GM18870 (cell line): ENCODE data around the gene ISL2.

Experiments used
- ATAC-seq: cut with Tn5 transposase; IDR thresholded peaks from one replicate; pipeline ENCODE4 v1.9.1; 2021; ENCODE audit warnings: moderate library complexity; ENCODE audit not compliant: unreplicated experiment

The ISL2 gene

GRCh38 chr15:76341366-76342057 is 4.9 kb downstream of the ISL2 start:
- no peak for ATAC-seq

GRCh38 chr15:76342058-76342381 is 5.4 kb downstream of the ISL2 start:
- no peak for ATAC-seq

- ATAC-seq = no peak
Measured at GRCh38 chr15:76342382-76343201, 6.0 kb downstream of the ISL2 start.

GRCh38 chr15:76343313-76343996 is 6.9 kb downstream of the ISL2 start:
- ATAC-seq = no peak

- no peak for ATAC-seq
Measured at GRCh38 chr15:76344893-76345582, 8.5 kb downstream of the ISL2 start.

GRCh38 chr15:76345583-76345879 is 9.0 kb downstream of the ISL2 start:
- ATAC-seq = no peak

GRCh38 chr15:76345880-76346668 is 9.5 kb downstream of the ISL2 start:
- ATAC-seq = no peak

GRCh38 chr15:76346669-76347481 is 10.3 kb downstream of the ISL2 start:
- no peak for ATAC-seq

- ATAC-seq = no peak
Measured at GRCh38 chr15:76347482-76348055, 11.0 kb downstream of the ISL2 start.

- no peak for ATAC-seq
Measured at GRCh38 chr15:76349301-76350070, 12.9 kb downstream of the ISL2 start.

GRCh38 chr15:76353023-76353577 is 16.5 kb downstream of the ISL2 start:
- no peak for ATAC-seq

- ATAC-seq = no peak
Measured at GRCh38 chr15:76353903-76354302, 17.3 kb downstream of the ISL2 start.

- no peak for ATAC-seq
Measured at GRCh38 chr15:76354823-76355440, 18.4 kb downstream of the ISL2 start.

- ATAC-seq = no peak
Measured at GRCh38 chr15:76358453-76358852, 21.9 kb downstream of the ISL2 start.

- ATAC-seq = no peak
Measured at GRCh38 chr15:76359152-76359551, 22.6 kb downstream of the ISL2 start.

GRCh38 chr15:76360416-76360815 is 23.8 kb downstream of the ISL2 start:
- ATAC-seq = no peak

GRCh38 chr15:76363251-76363650 is 26.7 kb downstream of the ISL2 start:
- ATAC-seq = no peak

GRCh38 chr15:76366714-76367113 is 30.1 kb downstream of the ISL2 start:
- ATAC-seq = no peak
